ENCODE measurements around the gene LATS1.
"Not testable (repeated sequence)": the region's sequence is repeated elsewhere in the genome, so short reads cannot be mapped to it uniquely, and the experiment has no call there.

Gene LATS1

DNA sequence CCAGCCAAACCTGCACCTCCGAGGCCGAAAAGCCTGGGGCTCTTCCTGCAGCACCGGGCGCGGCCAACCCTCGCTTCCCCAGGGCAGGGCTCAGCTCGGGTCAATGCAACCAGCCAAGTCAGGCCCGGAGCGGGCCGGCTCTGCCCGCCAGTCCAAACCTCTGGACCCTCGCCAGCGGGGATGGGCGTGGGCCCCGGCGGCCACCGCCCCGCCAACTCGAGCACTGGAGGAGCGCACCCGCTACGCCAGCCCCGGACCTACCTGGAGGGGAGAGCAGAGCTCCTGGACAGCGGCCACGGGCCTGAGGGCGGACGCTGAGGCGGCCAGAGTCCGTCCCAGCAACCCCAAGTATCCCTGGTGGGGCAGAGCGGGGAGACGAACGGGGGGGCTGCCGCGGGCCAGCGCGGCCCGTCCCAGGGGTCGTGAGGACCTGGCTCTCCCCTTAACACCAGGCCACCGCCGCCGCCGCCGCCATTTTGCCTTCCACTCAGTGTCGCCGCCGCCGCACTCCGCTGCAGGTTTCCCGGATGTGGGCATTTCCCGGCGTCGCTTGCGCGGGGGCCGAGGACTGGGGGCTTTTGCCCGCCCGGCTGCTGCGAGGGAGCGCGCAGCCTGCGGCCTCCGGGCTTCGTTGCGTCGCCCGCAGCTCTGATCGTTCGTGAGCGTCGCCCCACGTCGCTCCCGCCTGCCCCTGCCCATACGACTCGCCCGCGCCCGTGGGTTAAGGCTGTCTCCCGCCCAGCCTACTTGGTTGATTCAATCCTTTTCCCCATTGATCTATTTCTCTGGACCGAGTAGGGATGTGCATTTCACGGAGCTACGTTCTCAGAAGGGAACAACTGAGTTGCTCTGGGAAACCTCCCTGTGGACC lies at the start of gene LATS1:
TSS of gene LATS1 (minus strand) at position 514 of the 871 bp plus-strand sequence. CDS start 15,975 bp downstream, outside the sequence.
- peak; percentile 41 for DNase-seq

DNA sequence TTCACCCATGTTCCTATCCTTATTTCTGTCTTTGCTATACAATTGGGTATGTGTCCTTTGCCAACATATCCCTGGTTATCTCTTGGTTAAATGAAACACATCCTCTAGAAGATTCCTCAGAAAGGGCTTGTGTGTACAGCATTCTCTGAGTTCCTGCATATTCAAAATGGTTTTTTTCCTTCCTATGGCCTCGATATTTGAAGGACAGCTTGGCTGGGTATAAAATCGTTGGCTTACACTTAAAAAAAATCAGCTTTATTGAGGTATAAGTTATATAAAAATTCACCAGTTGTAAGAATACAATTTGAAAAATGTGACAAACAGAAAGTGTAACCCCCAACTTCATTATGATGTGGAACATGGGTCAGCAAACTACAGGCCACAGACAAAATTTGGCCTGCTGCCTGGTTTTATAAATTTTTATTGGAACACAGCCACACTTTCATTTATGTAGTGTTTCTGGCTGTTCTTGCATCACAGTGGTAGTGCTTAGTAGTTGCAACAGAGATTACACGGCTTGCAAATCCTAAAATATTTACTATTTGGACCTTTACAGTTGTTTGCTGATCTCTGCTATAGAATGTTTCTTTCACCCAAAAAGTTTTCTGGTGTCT lies 48.4 kb upstream of the LATS1 start:
- peak; percentile 41 for DNase-seq

DNA sequence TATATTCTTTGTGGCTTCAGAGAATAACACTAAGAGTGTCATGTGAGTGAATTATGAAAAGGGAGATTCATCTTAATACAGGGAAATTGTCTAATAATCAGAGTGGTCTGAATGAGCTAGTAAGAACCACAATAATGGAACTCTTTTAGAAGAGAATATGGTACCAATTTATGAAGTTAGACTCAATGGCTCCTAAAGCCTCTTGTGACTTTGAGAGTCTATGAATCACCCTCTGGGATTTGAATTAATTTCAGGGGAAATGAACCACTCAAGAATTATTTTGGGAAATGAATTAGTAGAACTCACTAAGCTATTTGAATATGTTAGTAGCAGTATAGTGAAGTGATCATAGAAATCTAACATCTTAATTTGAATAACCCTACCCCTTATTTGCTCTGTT lies 46.0 kb upstream of the LATS1 start:
- no peak for DNase-seq

DNA sequence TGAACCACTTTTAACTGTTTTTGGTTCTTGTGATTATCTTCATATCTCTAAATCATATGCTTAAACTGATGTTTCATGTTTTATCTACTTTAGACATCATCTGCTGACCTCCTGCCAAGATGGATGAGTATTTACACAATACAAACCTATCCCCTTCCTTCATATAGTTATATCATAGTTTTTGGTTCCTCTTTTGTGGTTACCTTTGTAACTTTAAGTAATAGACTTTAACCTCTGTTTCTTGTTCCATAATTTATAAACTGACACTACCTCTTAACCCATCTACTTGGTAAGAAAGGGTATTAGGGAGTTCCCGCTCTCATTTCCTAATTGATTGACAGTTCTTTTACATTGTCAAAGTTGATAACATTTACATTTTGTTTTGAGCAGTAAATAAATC lies 43.5 kb upstream of the LATS1 start:
- DNase-seq: peak; percentile 96

DNA sequence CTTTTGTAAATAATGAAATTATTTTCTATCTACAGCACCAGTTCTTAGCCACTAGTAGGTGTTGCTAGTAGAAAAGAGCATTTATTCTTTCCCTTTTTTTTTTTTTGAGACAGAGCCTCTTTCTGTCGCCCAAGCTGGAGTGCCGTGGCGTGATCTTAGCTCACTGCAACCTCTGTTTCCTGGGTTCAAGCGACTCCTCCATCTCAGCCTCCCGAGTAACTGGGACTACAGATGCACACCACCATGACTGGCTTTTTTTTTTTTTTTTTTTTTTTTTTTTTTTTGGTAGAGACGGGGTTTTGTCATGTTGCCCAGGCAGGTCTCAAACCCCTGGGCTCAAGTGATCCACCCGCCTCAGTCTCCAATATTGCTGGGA lies 38.3 kb upstream of the LATS1 start:
- DNase-seq: no peak

DNA sequence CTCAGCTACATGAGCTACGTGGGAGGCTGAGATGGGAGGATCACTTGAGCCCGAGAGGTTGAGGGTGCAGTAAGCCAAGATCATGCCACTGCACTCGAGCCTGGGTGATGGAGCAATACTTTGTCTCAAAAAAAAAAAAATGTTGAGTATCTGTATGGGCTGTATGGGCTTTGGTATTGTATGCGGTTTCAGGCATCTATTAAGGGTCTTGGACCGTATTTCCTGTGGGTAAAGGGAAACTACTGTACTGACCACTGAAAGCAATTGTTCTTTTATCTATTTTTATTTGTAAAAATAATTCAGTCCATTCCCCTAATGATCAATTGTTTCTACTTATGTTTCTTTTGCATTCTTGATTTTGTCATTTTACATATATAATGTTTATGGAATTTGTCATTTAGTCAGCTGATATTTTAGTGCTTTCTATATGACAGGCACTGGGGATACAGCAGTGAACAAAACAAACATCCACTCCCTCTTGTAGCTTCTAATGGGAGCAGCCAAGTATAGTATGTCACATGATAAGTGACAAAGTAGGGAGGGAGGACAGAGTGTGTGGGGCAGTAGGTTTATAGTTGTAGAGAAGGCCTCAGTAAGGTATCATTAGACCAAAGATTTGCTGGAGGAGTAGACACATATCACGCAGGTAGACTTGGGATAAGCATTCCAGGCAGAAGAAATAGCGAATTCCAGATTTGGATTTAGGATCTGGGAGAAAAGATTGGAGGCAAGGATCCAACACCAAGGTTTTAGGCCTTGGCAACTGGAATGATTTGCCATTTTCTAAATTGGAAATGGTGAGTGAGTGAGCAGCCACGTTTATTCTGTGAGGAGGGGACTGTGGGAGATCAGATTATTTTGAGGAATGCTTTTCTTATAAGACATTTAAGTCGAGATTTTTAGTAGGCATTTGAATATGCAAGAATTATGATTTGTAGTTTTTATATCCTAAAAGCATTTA lies 37.7 kb upstream of the LATS1 start:
- no peak for DNase-seq

DNA sequence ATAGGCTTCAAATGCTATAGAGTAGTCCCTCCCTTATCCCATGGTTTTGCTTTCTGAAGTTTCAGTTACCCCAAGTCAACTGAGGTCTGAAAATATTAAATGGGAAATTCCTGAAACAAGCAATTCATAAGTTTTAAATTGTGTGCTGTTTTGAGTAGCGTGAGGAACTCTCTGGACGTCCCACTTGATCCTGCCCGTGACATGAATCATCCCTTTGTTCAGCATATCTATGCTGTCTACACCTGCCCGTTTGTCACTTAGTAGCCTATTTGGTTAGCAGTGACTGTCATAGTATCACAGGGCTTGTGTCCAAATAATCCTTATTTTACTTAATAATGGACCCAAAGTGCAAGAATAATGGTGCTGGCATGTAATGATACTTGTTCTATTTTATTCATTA lies 36.6 kb upstream of the LATS1 start:
- no peak for DNase-seq

DNA sequence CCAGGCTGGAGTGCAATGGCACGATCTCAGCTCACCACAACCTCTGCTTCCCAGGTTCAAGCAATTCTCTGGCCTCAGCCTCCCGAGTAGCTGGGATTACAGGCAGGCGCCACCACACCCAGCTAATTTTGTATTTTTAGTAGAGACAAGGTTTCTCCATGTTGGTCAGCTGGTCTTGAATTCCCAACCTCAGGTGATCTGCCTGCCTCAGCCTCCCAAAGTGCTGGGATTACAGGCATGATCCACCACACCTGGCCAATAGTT lies 35.4 kb upstream of the LATS1 start:
- not testable (repeated sequence) for DNase-seq

DNA sequence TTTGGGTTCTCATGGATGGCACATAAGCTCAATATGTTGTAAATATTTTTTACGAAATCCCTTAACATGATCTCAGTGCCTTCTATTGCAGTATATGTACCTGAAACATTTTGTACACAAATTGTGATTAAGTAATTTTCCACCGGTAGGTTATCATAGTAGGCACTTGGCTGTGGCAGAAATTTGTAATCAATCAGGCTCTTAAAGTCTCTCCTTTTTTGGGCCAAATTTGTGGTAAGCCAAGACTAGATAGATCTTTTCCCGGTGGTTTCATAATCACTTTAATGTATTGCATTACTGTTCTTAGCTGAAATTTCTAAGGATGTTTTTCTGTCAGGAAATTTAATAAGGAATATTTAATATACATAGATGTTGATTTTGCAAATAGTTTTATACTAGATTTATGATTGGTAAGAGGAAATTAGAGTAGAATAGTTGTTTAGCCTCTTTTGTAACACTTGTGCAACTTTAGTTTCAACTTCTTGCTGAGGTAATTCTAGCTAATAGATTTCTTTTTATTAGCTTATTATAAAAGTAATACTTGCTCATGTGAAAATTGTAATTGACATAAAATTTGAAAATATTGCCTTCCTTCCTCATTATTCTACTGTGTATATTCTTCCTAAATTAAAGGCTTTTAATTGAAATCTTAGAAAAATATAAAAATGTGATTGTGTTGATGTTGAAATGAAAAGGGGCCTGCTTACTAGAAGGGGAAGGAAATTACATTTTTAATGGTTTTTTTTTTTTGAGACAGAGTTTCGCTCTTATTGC lies 34.9 kb upstream of the LATS1 start:
- peak; percentile 77 for DNase-seq

DNA sequence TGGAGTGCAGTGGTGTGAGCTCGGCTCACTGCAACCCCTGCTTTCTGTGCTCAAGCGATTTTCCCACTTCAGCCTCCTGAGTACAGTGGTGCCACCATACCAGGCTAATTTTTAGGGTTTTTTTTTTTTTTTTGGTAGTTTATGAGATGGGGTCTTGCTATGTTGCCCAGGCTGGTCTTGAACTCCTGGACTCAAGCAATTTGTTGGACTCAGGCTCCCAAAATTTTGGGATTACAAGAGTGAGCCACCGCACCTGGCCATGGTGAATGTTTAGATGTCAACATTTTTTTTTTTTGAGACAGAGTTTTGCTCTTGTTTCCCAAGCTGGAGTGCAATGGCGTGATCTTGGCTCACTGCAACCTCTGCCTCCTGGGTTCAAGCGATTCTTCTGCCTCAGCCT lies 34.0 kb upstream of the LATS1 start:
- DNase-seq: not testable (repeated sequence)

DNA sequence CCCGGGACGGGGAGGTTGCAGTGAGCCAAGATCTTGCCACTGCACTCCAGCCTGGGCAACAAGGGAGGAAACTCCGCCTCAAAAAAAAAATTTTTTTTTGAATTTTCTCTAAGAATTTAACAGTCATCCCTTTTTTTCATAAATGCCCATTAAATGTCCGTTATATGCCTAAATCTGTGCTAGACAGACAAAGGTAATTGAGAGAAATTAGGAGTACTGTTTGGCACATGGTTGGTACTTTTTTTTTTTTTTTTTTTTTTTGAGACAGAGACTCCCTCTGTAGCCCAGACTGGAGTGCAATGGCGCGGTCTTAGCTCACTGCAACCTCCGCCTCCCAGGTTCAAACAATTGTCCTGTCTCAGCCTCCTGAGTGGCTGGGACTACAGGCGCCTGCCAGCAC lies 33.3 kb upstream of the LATS1 start:
- no peak for DNase-seq

DNA sequence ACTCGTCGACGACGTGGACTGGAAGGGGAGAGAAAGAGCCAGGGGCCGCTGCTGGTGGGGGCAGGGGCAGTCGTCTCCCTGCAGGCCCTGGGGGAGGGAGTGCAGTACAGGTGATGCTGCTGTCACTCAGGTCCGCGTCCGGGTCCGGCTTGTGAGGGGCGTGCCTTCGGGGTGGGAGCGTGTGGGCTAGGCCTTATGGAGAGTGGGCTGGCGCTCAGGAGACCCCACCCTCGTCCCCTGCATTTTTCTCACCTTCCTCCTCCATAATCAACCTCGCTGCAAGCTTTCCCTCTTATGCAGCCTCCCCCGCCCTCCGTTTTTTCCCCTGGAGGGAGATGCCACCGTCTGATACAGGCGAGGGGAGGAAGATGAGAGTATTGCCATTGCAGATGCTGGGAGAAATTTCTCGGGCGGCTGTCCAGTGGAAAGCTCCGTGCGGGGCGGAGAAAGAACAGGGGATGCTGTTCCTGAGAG lies 32.3 kb upstream of the LATS1 start:
- DNase-seq: peak; percentile 34

DNA sequence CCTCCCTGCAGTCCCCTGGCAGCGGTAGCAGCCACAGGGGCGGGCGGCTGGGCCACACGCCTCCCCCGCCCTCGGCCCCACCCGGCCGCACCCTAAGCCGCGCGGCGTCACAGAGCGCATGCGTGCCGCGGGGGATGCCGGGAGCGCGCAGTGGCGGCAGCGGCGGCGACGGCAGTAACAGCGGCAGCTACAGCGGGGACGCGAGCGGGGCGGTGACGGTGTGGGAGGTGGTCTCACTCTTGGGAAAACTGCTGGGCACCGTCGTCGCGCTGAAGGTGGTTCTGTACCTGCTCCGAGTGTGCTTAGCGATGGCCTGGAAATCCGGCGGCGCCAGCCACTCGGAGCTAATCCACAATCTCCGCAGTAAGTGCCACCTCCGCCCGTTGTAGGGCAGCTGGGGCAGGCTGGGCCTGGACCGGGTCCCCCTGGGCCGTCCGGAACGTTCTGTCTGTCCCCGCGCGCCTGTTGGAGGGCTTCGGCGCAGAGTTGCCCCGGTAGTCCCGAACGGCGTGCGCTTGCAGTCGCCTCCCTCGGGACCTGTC lies 31.8 kb upstream of the LATS1 start, which contains the start of gene PCMT1:
TSS of gene PCMT1 (plus strand) at position 148 of the 542 bp plus-strand sequence. CDS start at position 309, 161 bp downstream.
- peak; percentile 76 for DNase-seq

DNA sequence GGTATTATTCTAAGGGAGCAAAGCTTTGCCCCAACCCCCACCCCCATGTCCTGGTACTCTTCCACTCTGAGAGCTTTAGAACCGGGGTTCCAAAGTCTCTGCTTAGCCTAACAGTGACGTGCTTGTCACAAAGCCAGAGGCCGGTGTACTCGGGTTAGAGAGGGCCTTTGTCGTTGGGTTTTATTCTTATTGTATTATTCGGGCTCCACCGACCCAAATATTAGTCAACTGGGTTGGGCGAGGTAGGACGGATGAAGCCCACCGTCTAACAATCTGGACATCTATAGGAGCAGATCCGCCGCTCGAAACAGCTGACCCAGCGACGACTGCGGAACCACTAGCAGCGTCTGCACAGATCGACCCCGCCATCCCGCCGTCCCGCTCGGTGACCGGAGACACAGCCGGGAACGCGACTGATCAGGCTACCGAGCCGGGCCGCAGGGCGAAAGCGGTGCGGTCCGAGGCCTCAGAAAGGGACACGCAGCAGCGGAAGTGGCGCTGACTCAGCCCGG lies 31.2 kb upstream of the LATS1 start:
- not testable (repeated sequence) for DNase-seq

DNA sequence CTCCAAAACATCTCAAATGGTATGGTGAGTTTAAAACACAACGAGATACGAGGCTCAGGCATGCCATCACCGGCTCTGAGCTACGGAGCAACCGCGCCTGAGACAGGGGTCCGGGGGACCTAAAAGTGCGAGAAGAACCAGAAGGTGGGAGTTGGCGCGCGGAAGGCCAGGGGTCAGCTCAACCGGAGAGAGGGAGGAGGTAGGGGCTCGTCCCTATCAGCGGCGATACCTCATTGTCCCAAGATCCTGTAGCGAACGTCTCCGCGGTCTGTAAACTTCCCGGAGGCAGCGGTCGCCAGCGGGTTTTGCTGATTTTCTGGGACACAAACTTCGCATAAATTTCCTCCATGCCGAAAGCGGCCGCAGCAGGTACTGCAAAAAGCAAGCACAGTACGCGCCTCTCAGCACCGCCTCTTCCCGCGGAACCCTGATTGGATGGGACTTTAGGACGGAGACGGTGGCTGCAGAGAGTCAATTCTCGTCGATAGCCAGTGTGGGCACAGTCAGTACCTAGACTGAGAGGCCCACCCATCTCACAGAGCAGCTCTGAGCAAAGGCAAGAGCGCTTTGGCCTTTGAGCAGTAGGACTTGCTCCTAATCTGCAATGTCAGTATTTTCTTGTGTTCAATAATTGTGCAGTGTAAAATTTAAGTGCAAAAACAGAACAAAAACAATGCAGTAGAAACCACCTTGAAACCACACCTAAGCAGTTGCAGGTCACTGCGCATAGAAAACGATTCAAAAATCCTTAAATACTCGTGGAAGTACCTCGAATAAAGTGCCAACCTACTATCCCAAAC lies 28.4 kb upstream of the LATS1 start, which contains the start of gene NUP43:
TSS of gene NUP43 (minus strand) at position 383 of the 800 bp plus-strand sequence. CDS start at position 349, 34 bp downstream.
- DNase-seq: peak; percentile 84

DNA sequence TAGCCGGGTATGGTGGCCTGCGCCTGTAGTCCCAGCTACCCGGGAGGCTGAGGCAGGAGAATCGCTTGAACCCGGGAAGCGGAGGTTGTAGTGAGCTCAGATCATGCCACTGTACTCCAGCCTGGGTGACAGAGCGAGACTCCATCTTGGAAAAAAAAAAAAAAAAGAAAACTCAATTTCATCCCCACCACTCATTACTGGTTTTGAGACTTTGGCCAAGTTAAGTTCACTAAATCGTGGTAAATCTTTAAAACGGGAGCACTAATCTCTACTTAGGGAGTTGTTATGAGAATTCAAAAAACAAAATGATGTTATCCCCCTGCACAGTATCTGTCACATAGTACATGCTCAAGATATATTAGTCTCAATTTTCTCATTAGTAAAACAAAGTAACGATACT lies 27.4 kb upstream of the LATS1 start:
- not testable (repeated sequence) for DNase-seq

DNA sequence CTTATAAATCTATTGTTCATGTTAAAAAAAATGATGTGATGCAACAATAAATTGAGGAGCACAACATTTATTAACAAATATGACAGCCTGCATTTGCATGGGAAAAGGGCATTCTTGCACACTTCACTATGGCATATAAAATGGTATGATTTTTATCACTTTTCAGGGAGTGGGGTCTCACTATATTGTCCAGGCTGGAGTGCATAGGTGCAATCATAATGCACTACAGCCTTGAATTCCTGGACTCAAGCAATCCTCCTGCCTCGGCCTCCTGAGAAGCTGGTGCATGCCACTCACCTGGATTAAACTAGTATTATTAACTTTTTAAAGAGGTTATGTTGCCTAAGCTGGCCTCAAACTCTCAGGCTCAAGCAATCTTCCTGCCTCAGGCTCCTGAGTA lies 17.0 kb upstream of the LATS1 start:
- no peak for DNase-seq

DNA sequence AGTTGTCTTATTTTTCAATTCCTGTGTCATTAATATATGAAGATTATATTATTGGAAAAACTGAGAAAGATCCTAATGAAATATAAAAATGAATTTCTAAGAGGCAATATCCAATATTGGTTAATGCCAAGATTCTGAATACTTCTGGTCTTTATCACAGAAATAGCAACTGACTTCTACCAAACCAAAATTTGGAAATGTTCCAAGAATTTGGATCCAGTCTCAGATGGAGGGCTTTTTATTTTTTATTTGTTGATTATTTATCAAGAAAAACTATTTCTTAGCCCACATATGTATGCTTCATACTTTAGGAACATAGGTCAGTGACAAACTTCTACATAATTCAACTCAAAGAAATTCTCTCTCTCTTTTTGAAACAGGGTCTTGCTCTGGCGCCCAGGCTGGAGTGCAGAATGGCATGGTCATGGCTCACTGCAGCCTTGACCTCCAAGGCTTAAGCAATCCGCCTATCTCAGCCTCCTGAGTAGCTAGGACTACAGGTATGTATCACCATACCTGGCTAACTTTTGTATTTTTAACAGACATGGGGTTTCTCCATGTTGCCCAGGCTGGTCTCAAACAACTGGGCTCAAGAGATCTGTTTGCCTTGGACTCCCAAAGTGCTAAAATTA lies 15.3 kb upstream of the LATS1 start:
- no peak for DNase-seq

DNA sequence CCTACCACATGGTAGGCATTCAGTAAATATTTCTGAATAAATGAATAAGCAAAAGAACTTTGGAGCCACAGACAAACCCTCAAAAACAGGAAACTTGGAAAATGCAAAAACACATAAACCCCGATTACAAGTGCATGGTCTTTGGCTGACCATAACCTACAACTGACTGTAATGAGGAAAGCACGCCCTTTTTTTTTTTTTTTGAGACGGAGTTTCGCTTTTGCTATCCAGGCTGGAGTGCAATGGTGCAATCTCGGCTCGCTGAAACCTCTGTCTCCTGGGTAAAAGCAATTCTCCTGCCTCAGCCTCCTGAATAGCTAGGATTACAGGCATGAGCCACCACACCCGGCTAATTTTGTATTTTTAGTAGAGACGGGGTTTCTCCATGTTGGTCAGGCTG lies 11.9 kb upstream of the LATS1 start:
- no peak for DNase-seq

DNA sequence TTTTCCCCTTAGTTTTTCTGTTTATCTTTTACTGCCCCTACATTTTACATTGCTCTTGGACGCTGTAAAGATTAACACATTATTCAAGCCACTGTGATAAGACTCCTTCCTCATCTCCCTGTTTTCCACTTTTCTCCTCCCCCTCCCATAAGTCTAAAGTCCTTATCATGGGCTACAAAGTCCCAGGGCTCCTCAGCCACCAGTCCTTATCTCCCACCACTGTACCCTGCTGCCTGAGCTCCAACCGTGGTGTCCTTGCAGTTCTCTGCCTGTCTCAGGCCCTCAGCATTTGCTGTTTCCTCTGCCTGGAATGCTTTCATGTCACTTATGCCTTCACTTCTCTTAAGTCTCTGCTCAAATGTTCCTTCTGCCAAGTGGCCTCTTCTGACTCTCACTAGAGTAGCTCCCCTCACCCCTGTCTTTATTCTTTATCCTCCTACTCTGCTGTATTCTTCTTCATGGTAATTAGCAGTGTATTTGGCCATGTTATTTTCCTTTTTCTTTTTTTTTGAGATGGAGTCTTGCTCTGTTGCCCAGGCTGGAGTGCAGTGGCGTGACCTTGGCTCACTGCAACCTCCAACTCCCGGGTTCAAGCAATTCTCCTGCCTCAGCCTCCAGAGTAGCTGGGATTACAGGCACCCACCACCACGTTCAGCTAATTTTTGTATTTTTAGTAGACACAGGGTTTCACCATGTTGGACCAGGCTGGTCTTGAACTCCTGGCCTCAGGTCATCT lies 10.8 kb upstream of the LATS1 start:
- DNase-seq: peak; percentile 56
